ENCODE measurements around the gene PMVK.
A peak's percentile ranks its signal among the peaks of the same experiment; 100 is the strongest.

The PMVK gene

GRCh38 chr1:154935749-154936554 lies 567 bp downstream of the PMVK start:
- ChIA-PET CTCF (interaction anchor here (0.6 to 2.9 kb wide), 21 partner anchors 8 to 457 kb away, joined by 3 to 15 read pairs (median 6); partner anchors contain the start of gene PBXIP1), POLR2A (interaction anchor here (0.9 to 2.0 kb wide), 8 partner anchors 9 to 309 kb away, joined by 3 to 8 read pairs (median 3); partner anchors contain the start of gene PBXIP1)
- TF ChIP-seq CTCF (IDR thresholded peaks at IDR 0.05; ENCODE audit: insufficient read depth, low read length, missing control alignments), result no peak
- H3K4me3 ChIP-seq (ENCODE audit: low read depth, low read length), result peak overlapping the region; percentile 95
- no peak for DNase-seq (ENCODE audit: low read depth, low spot score)

GRCh38 chr1:154934358-154934948 lies 2.1 kb downstream of the PMVK start:
- ChIA-PET CTCF (interaction anchor here (0.7 to 2.1 kb wide), 5 partner anchors 10 to 264 kb away, joined by 3 to 11 read pairs (median 3); no protein-coding TSS in a partner anchor), POLR2A (no interaction called here)
- no peak for DNase-seq (ENCODE audit: low read depth, low spot score)
- H3K4me3 ChIP-seq (ENCODE audit: low read depth, low read length), result no peak overlapping the region
- no peak for TF ChIP-seq CTCF (IDR thresholded peaks at IDR 0.05; ENCODE audit: insufficient read depth, low read length, missing control alignments)

- ChIA-PET CTCF (interaction anchor here (0.8 to 1.7 kb wide), 3 partner anchors 13 to 264 kb away, joined by 3 to 4 read pairs (median 4); no protein-coding TSS in a partner anchor), POLR2A (no interaction called here)
- no peak for DNase-seq (ENCODE audit: low read depth, low spot score)
- no peak overlapping the region for H3K4me3 ChIP-seq (ENCODE audit: low read depth, low read length)
- TF ChIP-seq CTCF (IDR thresholded peaks at IDR 0.05; ENCODE audit: insufficient read depth, low read length, missing control alignments), result no peak
Measured at GRCh38 chr1:154931940-154932487, 4.5 kb downstream of the PMVK start.

GRCh38 chr1:154926201-154926600 lies 10.3 kb downstream of the PMVK start:
- ChIA-PET POLR2A (no interaction called here), CTCF (interaction anchor here (0.7 to 1.7 kb wide), 2 partner anchors 9 to 10 kb away, joined by 3 to 7 read pairs; partner anchors contain the start of gene PMVK)
- no peak overlapping the region for H3K4me3 ChIP-seq (ENCODE audit: low read depth, low read length)
- no peak for DNase-seq (ENCODE audit: low read depth, low spot score)
- no peak for TF ChIP-seq CTCF (IDR thresholded peaks at IDR 0.05; ENCODE audit: insufficient read depth, low read length, missing control alignments)

- H3K4me3 ChIP-seq (ENCODE audit: low read depth, low read length), result no peak overlapping the region
- TF ChIP-seq CTCF (IDR thresholded peaks at IDR 0.05; ENCODE audit: insufficient read depth, low read length, missing control alignments), result no peak
- CTCF ChIA-PET, result interaction anchor here (0.7 to 1.7 kb wide), 3 partner anchors 8 to 256 kb away, joined by 3 to 7 read pairs (median 3); partner anchors contain the start of gene PMVK
- DNase-seq (ENCODE audit: low read depth, low spot score), result no peak
- POLR2A ChIA-PET, result no interaction called here
Measured at GRCh38 chr1:154925335-154926170, 11.0 kb downstream of the PMVK start.

Data from AG04449 (cell line).